Choroid plexus epithelial cell (primary cell): ENCODE measurements around the gene PKN2.

Experiments
- DNase-seq: peaks from one replicate; pipeline ENCODE4 v3.0.0-alpha.2; 2010; ENCODE audit warnings: low read depth
- H3K4me3 ChIP-seq: 2 replicates; pipeline ENCODE4 v1.5.1; 2011; ENCODE audit warnings: low read depth, mild to moderate bottlenecking, control low read depth, low read length, moderate library complexity
- TF ChIP-seq, protein P1 (sequence below): conservative IDR thresholded peaks from 2 replicates; pipeline ENCODE4 v1.5.1; 2011; ENCODE audit warnings: low read depth, mild to moderate bottlenecking, control low read depth, inconsistent platforms, low read length, moderate library complexity

Gene PKN2

DNA sequence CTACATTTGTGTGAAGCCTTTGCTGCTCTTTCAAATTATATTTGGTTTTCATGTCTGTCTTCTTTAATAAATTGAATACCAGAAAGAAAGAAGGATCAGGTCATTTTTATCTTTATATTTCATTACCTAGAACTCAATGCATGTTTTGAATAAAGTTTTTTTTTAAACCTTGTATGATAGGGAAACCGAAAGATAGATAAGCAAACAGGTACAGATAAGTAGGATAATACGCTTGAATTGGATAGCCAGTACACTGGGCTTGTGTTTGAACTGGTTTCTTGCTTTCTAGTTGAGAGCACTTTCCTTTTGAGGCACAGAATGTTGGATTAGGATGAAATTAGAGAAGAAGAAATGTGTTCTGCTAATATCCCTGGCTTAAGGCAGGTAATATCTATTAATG lies 46.9 kb downstream of the PKN2 start:
- no peak overlapping the region for H3K4me3 ChIP-seq
- TF ChIP-seq, protein P1, sequence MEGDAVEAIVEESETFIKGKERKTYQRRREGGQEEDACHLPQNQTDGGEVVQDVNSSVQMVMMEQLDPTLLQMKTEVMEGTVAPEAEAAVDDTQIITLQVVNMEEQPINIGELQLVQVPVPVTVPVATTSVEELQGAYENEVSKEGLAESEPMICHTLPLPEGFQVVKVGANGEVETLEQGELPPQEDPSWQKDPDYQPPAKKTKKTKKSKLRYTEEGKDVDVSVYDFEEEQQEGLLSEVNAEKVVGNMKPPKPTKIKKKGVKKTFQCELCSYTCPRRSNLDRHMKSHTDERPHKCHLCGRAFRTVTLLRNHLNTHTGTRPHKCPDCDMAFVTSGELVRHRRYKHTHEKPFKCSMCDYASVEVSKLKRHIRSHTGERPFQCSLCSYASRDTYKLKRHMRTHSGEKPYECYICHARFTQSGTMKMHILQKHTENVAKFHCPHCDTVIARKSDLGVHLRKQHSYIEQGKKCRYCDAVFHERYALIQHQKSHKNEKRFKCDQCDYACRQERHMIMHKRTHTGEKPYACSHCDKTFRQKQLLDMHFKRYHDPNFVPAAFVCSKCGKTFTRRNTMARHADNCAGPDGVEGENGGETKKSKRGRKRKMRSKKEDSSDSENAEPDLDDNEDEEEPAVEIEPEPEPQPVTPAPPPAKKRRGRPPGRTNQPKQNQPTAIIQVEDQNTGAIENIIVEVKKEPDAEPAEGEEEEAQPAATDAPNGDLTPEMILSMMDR = no peak

DNA sequence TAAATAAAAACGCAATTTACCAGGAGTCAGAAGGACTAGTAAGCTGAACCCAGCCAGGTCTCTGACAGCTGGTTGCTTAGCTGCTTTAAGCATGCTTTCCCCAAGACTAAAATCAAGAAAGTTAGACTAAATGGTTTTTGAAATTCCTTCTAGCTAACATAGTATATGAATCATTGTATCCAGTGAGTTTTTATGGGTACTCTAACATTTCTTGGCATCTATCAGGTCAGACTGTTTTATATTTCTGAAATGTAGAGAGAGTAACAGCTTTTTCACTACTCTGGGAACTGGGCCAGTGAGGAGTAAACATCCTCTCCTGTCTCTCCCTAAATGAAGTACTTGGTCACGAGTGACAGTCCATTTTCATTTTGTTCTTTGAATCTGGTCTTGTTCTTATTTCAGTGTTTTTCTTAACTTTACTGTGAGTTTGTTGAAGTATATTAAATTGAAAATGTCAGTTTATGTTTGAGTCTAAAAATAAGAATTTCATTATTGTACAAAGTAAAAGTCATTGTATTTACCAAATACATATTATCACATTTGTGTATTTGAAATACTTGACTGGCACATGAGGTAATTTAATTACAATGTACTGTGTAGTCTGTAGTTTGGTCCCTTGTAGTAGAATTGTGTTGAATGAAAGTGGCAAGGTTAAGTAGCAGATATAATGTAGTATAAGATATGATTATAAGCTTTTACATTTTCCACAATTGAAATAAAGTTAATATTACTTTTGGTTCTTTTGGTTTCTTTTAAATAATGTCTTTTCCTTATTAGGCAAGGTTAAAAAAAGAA lies 47.6 kb downstream of the PKN2 start:
- TF ChIP-seq, protein P1 = no peak
- peak; percentile 95 for DNase-seq
- H3K4me3 ChIP-seq = peak overlapping the region; percentile 6

More for the DNA sequence above, 46.9 kb downstream of the PKN2 start:
- DNase-seq = no peak

DNA sequence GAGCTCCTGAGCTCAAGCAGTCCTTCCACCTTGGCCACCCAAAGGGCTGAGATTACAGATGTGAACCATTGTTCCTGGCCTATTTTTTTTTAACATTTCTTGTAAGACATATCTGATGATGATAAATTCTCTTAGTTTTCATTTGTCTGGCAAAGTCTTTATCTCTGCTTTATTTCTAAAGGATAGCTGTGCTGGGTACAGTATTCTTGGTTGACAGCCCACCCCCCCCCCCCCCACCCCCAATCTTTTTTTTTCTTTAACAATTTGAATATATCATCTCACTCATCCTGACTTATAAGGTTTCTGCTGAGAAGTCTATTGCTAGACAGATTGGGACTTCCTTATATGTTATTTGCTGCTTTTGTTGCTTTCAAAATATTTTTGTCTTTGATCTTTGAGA lies 51.3 kb downstream of the PKN2 start:
- no peak overlapping the region for H3K4me3 ChIP-seq
- no peak for DNase-seq
- TF ChIP-seq, protein P1 = no peak

DNA sequence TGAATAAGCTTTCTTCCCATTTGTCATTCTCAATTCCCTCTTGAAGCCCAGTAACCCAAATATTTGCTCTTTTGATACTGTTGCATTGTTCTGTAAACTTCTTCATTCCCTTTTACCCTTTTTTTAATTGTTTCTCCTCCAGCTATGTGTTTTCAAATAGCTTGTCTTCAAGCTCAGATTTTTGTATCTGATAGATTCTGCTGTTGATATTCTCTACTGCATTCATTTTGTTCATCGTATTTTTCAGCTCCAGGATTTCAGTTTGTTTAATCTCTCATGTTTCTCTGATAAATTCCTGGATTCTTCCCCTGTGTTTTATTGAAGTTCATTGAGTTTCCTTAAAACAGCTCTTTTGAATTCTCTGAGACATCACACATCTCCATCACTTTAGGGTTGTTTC lies 51.8 kb downstream of the PKN2 start:
- TF ChIP-seq, protein P1 = no peak
- no peak overlapping the region for H3K4me3 ChIP-seq
- DNase-seq = no peak

DNA sequence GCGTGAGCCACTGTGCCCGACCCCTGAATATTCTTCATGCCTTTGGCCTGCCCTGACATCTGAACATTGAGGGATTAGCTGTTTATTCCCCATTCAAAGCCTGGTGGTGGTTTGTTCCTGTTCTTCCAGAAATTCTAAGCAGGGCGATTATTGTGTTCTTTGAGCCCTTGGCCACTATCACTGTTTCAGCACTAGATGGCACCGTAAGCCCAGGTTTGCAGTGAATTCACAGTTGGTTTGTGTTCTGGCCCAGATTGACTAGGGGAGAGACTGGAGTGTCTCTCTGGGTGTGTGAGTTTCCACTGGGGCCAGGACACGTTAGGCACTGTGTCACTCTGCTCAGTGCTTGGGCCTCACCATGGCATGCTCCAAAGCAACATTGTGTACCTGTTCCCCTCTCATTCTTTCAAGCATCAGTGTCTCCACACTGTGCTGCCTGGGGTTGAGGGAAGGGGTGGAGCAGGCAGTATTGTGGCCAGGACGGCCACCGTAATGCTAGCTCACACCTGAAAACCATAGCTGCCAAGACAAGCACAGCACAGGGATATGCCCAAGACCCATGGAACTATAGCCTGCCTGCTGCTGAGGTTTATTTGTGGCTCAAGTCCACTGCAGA lies 52.7 kb downstream of the PKN2 start:
- TF ChIP-seq, protein P1 = peak; percentile 91
- DNase-seq = peak; percentile 77
- H3K4me3 ChIP-seq = no peak overlapping the region

DNA sequence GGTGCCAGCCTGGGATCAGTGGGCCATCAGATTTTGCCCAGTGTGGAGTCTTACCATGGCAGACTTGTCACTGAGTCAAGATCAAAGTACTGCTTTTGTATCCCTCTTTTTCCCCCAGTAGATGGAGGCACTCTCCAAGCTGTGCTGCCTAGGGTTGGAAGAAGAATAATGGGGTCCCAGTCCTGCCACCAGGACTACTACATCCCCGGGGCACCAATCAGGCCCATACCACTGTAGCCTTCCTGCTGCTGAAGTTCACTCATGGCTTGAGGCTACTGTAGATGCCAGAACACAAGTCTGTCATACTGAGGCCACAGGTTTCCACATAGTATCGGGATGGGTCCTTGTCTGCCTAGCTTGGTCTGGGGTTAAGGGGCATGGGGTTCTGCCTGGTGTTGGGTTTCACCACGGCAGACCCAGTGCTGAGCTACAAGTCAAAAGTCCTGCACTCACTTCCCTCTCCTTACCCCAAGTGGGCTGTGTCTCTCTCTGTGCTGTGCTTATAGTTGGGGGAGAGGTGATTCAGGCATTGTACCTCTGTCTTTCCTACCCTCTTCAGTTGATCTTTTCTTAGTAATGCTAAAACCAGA lies 53.4 kb downstream of the PKN2 start:
- no peak overlapping the region for H3K4me3 ChIP-seq
- no peak for DNase-seq
- TF ChIP-seq, protein P1 = no peak
